Left renal pelvis (tissue), 4 donors: ENCODE measurements around the gene TMEM139. TPM values are rescaled to one million over a fixed set of nuclear protein-coding genes. Genes with fewer than 3 reads are reported as not detected.
A peak's percentile ranks its signal among the peaks of the same experiment; 100 is the strongest.
"Not testable (repeated sequence)": the region's sequence is repeated elsewhere in the genome, so short reads cannot be mapped to it uniquely, and the experiment has no call there.

Experiments used
- DNase-seq, 4 donors: peaks; one replicate each; pipeline ENCODE4 v3.0.0-alpha.2; 2013; ENCODE audit warnings: low read depth in 4 of 4, low spot score in 3 of 4
- polyA plus RNA-seq, 4 donors: library from polyadenylated mRNA; unstranded; fragments of 120-200 nt; gene quantifications; one replicate each; pipeline ENCODE4 v1.2.1, GENCODE V29; 2013; ENCODE audit not compliant: insufficient read length in 4 of 4

TMEM139 gene
- polyA plus RNA-seq, 4 donors, result 2.7 to 72.7 (median 52.7) TPM

DNA sequence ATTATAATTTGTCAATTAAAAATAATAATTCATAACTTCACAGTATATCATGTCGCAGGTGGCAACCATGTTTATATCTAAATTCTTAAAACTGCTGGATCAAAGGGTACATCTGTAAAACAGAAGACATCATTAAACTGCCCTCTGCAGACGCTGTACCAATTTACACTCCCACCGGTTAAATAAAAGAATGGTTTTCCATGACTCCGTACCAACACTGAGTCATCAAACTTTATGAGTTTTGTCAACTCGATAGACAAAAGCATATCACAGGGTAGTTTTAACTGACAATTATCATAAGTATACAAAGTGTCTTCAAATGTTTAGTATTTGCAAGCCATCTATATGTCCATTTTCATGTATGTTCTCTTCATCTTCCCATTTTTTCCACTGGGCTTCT lies 27.3 kb upstream of the TMEM139 start:
- DNase-seq, result no peak

DNA sequence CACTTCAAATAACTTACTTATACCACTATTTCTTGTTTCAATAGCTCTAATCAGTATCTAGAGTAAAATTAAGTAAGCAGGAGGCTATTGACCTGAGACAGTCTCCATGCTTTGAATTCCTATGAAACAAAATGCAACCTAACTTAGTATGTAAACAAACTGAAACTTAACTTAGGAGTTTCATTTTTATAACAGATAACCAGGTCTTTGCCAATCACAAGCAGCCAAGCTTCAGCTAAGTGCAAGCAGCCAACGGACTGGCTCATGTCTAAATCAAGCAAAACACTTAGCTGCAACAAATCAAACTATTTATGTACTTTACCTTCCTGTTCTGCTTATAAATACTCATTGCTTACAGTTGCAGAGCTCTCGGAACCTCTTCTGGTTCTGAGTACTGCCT lies 25.9 kb upstream of the TMEM139 start:
- no peak for DNase-seq

- no peak for DNase-seq
These were observed 25.0 kb upstream of the TMEM139 start for GRCh38 chr7:143259765-143260164.

DNA sequence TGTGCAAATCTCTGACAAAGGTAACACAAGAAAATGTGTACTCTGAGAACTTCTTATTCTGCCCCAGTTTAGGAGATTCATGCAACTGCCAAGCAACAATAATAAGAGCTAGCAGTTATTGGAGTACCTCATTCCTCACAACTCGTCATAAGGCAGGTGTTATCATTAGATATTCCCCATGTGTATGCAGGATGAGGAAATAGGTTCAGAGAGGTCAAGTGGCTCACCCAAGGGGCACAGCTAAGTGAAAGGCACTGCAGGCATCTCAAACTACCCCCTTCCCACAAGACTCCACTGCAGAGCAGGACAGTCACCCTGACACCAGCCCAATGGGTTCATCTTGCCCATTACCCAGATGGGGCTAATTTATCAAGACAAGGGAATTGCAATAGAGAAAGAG lies 22.9 kb upstream of the TMEM139 start:
- DNase-seq, result no peak

- peak in 3 of 4 donors; percentile 46 to 59 (median 51) for DNase-seq
These were observed 21.2 kb upstream of the TMEM139 start, which contains the start of gene GSTK1 for GRCh38 chr7:143263266-143264195. GSTK1 (plus strand) TSS chr7:143263441; CDS start chr7:143263514, 73 bp downstream.

DNA sequence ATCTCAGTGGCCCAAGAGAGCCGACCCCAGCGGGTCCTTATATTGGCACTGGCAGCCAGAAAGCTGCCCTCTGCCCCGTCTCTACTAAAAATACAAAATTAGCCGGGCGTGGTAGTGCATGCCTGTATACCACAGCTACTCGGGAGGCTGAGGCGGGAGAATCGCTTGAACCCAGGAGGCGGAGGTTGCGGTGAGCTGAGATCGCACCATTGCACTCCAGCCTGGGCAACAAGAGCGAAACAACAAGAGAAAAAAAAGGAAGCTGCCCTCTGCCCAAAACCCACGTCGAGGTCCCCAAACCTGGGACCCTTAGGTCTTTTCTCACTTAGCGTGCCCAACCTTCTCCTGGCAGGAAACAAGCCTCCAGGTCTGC lies 20.6 kb upstream of the TMEM139 start:
- not testable (repeated sequence) for DNase-seq

DNA sequence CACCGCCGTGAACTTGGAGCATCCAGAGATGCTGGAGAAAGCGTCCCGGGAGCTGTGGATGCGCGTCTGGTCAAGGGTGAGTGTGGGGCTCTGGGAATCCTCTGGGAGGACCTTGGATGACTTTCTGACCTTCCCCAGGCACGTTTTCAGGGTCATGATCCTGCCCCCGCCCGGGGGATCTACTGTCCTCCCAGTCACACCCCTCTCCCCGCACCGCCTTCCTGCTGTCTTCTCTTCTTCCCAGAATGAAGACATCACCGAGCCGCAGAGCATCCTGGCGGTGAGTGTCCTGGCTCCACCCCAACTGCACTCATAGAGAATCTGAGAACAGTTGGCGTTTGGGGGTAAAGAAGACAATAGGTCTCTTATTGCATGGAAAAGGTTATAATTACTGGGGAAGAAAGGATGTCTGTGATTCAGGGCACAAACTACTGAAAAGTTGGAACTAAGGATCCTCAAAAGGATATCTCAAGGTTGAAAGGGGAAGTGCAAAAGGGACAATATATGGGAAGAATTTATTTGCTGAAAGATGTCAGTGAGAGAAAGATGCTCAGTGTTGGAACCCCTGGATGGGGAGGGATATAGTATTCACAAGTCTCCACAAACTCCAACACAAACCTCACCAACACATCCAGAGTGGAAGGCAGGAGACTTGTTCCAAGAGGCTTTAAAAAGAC lies 19.6 kb upstream of the TMEM139 start:
- no peak for DNase-seq

DNA sequence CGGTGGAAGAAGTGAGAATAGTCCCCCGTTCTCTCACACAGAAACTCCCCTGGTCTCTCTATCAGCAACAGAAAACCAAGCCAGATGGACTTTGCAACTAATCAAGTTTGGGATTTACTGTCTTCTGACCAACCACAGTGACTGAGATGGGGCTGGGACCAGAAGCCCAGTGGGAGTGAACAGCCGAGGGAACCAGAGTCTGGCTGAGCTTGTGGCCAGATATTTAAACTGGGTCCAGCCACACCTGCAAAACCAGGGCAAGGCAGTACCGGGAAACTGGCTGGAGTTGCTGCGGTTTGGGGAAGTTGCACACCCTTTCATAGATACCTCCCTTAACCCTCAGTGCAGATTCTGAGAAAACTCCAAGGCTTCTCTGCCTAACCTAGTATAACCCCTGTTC lies 15.5 kb upstream of the TMEM139 start:
- no peak for DNase-seq

- DNase-seq, result no peak
These were observed 13.5 kb upstream of the TMEM139 start for GRCh38 chr7:143271240-143271639.

DNA sequence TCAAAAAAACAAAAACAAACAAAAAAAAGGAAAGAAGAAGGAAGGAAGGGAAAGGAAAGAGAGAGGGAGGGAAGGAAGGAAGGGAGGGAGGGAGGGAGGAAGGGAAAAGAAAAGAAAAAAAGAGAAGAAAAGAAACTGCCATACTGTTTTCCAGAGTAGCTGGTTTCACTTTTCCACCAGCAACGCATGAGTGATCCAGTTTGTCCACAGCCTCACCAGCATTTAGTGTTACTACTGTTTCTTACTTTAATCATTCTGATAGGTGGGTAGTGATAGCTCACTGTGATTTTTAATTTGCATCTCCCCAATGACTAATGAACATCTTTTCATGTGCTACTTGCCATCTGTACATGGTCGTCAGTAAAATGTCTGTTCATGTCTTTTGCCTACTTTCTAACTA lies 11.9 kb upstream of the TMEM139 start:
- no peak for DNase-seq

DNA sequence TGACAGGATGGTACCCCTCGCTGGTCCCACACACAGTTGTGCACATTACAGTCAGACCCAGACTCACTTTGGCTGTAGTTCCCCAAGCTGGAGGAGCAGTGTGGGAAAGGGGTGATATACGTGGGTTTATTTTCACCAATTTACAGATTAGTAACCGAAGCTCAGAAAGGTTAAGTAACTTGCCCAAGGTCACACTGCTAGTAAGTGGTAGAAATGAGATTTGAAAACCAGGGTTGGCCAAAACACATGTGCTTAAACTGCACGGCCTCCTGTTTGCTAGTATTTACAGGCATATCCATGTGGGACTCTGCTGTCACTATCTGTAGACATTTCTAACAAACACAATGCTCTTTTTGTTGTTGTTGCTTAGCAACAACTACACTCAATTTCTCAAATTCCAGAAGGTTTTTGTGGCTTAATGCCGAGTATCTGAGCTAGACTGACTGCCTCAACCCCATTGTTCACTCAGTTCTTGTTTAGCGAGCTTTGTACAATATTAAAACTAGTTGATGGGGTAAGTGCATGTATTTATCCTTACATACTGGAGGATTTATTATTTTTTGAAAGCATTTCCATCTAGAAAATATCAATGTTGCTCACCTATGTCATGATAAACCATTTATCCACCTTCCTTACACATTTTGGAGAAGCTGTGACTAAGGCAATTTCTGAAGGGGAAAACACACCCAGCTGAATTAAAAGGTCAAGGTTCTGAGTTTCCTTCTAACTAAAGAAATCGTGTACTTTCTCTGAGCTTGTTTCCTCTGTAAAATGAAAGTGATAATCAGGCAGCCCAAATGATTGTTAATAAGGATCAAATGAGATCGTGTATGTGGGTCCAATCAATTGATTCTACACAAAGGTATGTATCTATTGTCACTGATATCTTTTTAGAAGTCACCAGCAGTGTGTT lies 5.3 kb upstream of the TMEM139 start:
- DNase-seq, result no peak

DNA sequence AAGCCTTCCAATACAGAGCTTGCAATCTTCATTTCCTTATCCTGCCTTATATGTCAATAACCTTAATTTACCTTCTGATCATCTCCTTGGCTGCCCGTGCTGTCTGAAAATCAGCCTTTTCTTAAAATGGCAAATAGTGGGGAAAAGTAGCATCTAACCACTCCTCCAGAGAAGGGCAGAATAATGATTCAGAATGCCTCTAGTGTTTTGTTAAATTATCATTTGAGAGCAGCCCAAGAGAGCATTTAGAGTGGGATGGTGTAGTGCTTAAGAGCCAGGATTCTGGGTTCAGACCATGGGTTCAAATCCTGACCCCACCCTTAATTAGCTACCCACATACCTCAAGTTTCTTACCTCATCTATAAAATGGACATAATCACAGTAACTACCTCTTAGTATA lies 4.6 kb upstream of the TMEM139 start:
- no peak for DNase-seq

- no peak for DNase-seq
These were observed 4.2 kb upstream of the TMEM139 start for GRCh38 chr7:143280566-143280965.

DNA sequence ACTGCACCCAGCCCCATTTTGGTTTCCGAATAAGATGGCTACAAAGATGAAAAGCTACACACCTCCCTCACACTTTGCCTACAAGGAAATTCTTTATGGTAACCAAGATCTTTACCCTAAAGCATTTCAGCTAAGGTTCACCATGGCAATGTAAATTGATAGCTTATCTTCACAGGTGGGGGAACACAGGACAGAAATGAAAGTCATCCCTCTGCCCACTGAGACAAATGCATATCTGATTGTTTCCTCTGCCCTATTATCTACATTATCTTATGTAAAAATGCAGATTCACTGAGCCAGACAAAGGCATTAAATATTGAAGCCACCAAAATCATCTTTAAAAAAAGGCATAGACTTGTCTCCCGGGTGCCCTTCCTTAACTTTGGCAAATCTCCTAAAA lies 3.2 kb upstream of the TMEM139 start:
- no peak for DNase-seq

DNA sequence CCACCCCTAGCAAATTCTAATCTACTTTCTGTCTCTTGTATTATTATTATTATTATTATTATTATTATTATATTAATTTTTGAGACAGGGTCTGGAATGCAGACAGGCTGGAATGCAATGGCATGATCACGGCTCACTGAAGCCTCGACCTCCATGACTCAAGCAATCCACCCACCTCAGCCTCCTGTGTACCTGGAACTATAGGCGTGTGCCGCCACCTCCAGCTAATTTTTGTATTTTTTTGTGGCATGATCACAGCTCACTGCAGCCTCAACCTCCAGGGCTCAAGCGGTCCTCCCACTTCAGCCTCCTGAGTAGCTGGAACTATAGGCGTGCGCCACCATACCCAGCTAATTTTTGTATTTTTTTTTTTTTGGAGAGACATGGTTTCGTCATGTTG lies 2.6 kb upstream of the TMEM139 start:
- DNase-seq, result no peak

GRCh38 chr7:143283381-143283780 lies 1.4 kb upstream of the TMEM139 start:
- no peak for DNase-seq

DNA sequence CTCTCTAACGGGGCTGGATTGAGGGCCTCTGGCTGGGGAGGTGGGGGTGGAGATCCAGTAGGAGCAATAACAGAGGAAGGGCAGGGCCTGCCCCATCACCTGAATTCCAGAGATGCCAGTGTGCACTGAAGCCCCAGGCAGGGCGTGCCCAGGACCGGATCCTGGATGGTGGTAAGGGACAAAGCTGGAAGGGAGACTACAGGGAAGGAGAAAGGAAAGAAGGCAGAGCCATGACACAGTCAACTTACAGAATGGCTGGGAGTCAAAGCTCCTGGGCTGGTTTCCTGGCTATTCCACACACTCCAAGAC lies 666 bp downstream of the TMEM139 start:
- DNase-seq, result no peak

DNA sequence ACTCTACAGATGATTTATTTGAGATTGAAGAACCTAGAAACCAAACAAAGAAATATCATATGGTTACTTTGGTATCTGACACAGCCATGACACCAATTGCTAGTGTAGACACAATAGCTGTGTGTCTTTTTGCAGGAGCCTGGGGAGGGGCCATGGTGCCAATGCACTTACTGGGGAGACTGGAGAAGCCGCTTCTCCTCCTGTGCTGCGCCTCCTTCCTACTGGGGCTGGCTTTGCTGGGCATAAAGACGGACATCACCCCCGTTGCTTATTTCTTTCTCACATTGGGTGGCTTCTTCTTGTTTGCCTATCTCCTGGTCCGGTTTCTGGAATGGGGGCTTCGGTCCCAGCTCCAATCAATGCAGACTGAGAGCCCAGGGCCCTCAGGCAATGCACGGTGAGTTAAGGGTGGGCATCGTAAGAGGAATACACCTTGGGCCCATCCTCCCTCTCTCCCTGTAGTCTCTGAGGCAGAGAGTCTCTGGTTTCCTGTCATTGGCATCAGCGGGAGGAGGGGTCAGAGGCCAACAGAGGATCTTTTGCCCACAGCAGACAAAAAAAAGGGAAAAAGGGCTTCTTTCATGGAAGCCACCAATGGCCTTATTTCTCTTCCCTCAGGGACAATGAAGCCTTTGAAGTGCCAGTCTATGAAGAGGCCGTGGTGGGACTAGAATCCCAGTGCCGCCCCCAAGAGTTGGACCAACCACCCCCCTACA lies 1.2 kb downstream of the TMEM139 start:
- DNase-seq, result no peak

DNA sequence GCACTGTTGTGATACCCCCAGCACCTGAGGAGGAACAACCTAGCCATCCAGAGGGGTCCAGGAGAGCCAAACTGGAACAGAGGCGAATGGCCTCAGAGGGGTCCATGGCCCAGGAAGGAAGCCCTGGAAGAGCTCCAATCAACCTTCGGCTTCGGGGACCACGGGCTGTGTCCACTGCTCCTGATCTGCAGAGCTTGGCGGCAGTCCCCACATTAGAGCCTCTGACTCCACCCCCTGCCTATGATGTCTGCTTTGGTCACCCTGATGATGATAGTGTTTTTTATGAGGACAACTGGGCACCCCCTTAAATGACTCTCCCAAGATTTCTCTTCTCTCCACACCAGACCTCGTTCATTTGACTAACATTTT lies 1.7 kb downstream of the TMEM139 start:
- no peak for DNase-seq

DNA sequence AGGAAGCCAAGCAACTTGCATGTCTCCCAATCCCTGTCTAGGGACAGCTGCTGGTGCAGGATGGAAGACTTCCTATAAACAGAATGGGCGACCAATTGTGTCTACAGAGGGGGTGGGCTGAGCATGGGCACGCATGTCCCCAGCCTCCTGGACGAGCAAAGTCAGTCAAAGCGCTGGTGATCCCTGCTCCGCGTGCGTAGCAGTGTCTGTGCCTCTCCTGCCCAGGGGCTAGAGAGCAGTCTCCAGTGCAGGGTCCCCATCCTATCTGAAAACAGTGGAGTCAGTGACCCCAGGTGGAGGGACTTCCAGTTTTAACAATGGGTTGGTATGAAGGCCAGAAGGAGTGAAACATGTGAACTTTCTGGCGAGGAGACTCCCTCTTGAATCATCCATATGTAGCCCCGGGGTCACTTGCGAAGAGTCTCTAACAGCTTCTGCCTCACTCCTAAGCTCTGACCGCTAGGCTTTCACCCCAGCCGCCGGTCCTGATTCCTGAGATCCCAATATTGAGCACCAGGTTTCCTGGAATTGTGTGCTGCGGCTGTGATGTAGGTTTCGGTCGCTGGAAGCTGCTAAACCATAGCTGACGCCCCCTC lies 2.7 kb downstream of the TMEM139 start:
- no peak for DNase-seq
